Ascending aorta (tissue), 2 donors: Measurements from ENCODE around the gene RARB. TPM values are rescaled to one million over a fixed set of nuclear protein-coding genes. Genes with fewer than 3 reads are reported as not detected.

ENCODE experiments used
- DNase-seq, 2 donors: peaks; one replicate each; pipeline ENCODE4 v3.0.0-alpha.2; 2019; ENCODE audit warnings: low spot score in 2 of 2
- H3K27ac ChIP-seq, 2 donors: fragments of 200-600 bp; sonication (generic); one replicate each; pipeline ENCODE4 v1.5.1; 2016 to 2017; ENCODE audit warnings: mild to moderate bottlenecking in 1 of 2
- H3K27me3 ChIP-seq: fragments of 200-600 bp; sonication (generic); one replicate; pipeline ENCODE4 v1.5.1; 2017
- H3K36me3 ChIP-seq, 2 donors: fragments of 200-600 bp; sonication (generic); one replicate each; pipeline ENCODE4 v1.5.1; 2016
- H3K4me1 ChIP-seq, 2 donors: fragments of 200-600 bp; sonication (generic); one replicate each; pipeline ENCODE4 v1.5.1; 2016 to 2017; ENCODE audit warnings: mild to moderate bottlenecking in 1 of 2
- H3K4me3 ChIP-seq, 2 donors: fragments of 200-600 bp; sonication (generic); one replicate each; pipeline ENCODE4 v1.5.1; 2016 to 2017; ENCODE audit warnings: mild to moderate bottlenecking in 1 of 2
- H3K9me3 ChIP-seq, 2 donors: fragments of 200-600 bp; sonication (generic); one replicate each; pipeline ENCODE4 v1.5.1; 2016
- CTCF ChIP-seq, 3 experiments: fragments of 200-600 bp in 2 of 3; fragments of 450-650 bp in 1 of 3; sonication (generic) in 2 of 3; IDR thresholded peaks; one replicate each; pipeline ENCODE4 v1.5.1; 2016 to 2019; ENCODE audit warnings: antibody characterized with exemption in 3 of 3, mild to moderate bottlenecking in 1 of 3, moderate library complexity in 1 of 3
- intact Hi-C: fragments of 100-400 bp; cut with DNase I; formaldehyde crosslinking; loops from one replicate; pipeline ENCODE4 v1.15.1; 2023
- total RNA-seq: library from RNA; depleted of rRNA; stranded (reverse); fragments of >200 nt; gene quantifications from one replicate; pipeline ENCODE4 v1.1.0, GENCODE V29; 2016

The RARB gene
- total RNA-seq, 1 donor from 2014 or later, result 52.7 TPM

GRCh38 chr3:25587526-25587925, 159.5 kb downstream of the RARB start:
- H3K9me3 ChIP-seq, result no peaks in the 10 kb centered on the region
- peaks cover 0 to 10% of the 10 kb centered on the region in 2 donors for H3K4me1 ChIP-seq
- no peak for DNase-seq
- H3K36me3 ChIP-seq, result no peaks in the 10 kb centered on the region
- no peak for TF ChIP-seq CTCF (IDR thresholded peaks at IDR 0.05)
- no peak overlapping the region for H3K4me3 ChIP-seq
- H3K27me3 ChIP-seq, result no peaks in the 10 kb centered on the region
- no peak overlapping the region for H3K27ac ChIP-seq
- intact Hi-C loops, result no loop called here

GRCh38 chr3:25587975-25588374, 159.9 kb downstream of the RARB start:
- DNase-seq, result no peak
- Histone ChIP-seq H3K4me1 (peaks cover 0 to 15% of the 10 kb centered on the region in 2 donors), H3K27ac (no peak overlapping the region), H3K9me3 (no peaks in the 10 kb centered on the region), H3K27me3 (no peaks in the 10 kb centered on the region), H3K4me3 (no peak overlapping the region), H3K36me3 (no peaks in the 10 kb centered on the region)
- intact Hi-C loops, result no loop called here
- TF ChIP-seq CTCF (IDR thresholded peaks at IDR 0.05), result no peak

GRCh38 chr3:25588441-25589103, 160.5 kb downstream of the RARB start:
- TF ChIP-seq CTCF (IDR thresholded peaks at IDR 0.05), result no peak
- no peaks in the 10 kb centered on the region for H3K27me3 ChIP-seq
- no peak overlapping the region for H3K4me3 ChIP-seq
- DNase-seq, result no peak
- H3K36me3 ChIP-seq, result no peaks in the 10 kb centered on the region
- H3K4me1 ChIP-seq, result peaks cover 0 to 16% of the 10 kb centered on the region in 2 donors
- intact Hi-C loops, result no loop called here
- H3K27ac ChIP-seq, result peak overlapping the region in 1 of 2 donors; percentile 57
- H3K9me3 ChIP-seq, result no peaks in the 10 kb centered on the region

- Histone ChIP-seq H3K27me3 (no peaks in the 10 kb centered on the region), H3K9me3 (no peaks in the 10 kb centered on the region), H3K4me3 (no peak overlapping the region), H3K4me1 (peaks cover 0 to 19% of the 10 kb centered on the region in 2 donors), H3K36me3 (no peaks in the 10 kb centered on the region), H3K27ac (peak overlapping the region; percentile 2 to 57)
- no peak for TF ChIP-seq CTCF (IDR thresholded peaks at IDR 0.05)
- no peak for DNase-seq
- intact Hi-C loops, result no loop called here
Measured at GRCh38 chr3:25589104-25589782, 161.2 kb downstream of the RARB start.

- DNase-seq, result no peak
- Histone ChIP-seq H3K27ac (peak overlapping the region; percentile 2 to 57), H3K36me3 (no peaks in the 10 kb centered on the region), H3K27me3 (no peaks in the 10 kb centered on the region), H3K4me3 (no peak overlapping the region), H3K4me1 (peaks cover 0 to 19% of the 10 kb centered on the region in 2 donors), H3K9me3 (no peaks in the 10 kb centered on the region)
- intact Hi-C loops, result loop anchor here (5.0 to 10.0 kb wide), 3 partner anchors 83 to 555 kb away; partner anchors contain the start of gene RARB
- TF ChIP-seq CTCF (IDR thresholded peaks at IDR 0.05), result no peak
Measured at GRCh38 chr3:25589783-25590258, 161.8 kb downstream of the RARB start.
